Right ventricle myocardium inferior (tissue), 1 donor: ENCODE data around the gene SRGAP2C. TPM values are rescaled to one million over a fixed set of nuclear protein-coding genes. Genes with fewer than 3 reads are reported as not detected.
A peak's percentile ranks its signal among the peaks of the same experiment; 100 is the strongest.
"Not testable (repeated sequence)": the region's sequence is repeated elsewhere in the genome, so short reads cannot be mapped to it uniquely, and the experiment has no call there.

Experiments used
- ATAC-seq: fragments of 200-7000 bp; cut with Tn5 transposase; one replicate; pipeline ENCODE4 v1.9.1; 2020; ENCODE audit warnings: mild to moderate bottlenecking, moderate library complexity
- DNase-seq: peaks from one replicate; pipeline ENCODE4 v3.0.0; 2021; ENCODE audit errors: missing footprints
- intact Hi-C: fragments of 100-400 bp; cut with DNase I; formaldehyde crosslinking; loops from one replicate; pipeline ENCODE4 v1.11.0; 2022
- total RNA-seq: library from RNA; stranded (reverse); fragmentation: NEBNext Ultra II Directional; extraction: Animal tissue kit (Norgen Biotek cat#: 25700); gene quantifications from one replicate; pipeline ENCODE4 v1.2.1, GENCODE V29; 2021
- donor health status: DM: no; HTN: yes; CAD: no; lungs with severe emphysema.

Gene SRGAP2C
- total RNA-seq, 1 donor from 2014 or later: 14.0 TPM

GRCh38 chr1:121349332-121349967, 164.7 kb downstream of the SRGAP2C start:
- intact Hi-C loops, DNase-seq, ATAC-seq: not testable (repeated sequence)

- ATAC-seq: peak; percentile 63
- intact Hi-C loops, DNase-seq: not testable (repeated sequence)
These were observed 171.1 kb downstream of the SRGAP2C start for GRCh38 chr1:121355711-121356420.

GRCh38 chr1:121356819-121357218, 172.0 kb downstream of the SRGAP2C start:
- DNase-seq, intact Hi-C loops, ATAC-seq: not testable (repeated sequence)

- ATAC-seq, intact Hi-C loops, DNase-seq: not testable (repeated sequence)
These were observed 175.8 kb downstream of the SRGAP2C start for GRCh38 chr1:121360531-121360930.

GRCh38 chr1:121361451-121362233, 176.9 kb downstream of the SRGAP2C start:
- ATAC-seq: peak; percentile 78
- intact Hi-C loops, DNase-seq: not testable (repeated sequence)

- DNase-seq (peak; percentile 68), ATAC-seq (peak; percentile 80)
- intact Hi-C loops: not testable (repeated sequence)
These were observed 177.6 kb downstream of the SRGAP2C start for GRCh38 chr1:121362234-121362883.

- DNase-seq, ATAC-seq, intact Hi-C loops: not testable (repeated sequence)
These were observed 180.5 kb downstream of the SRGAP2C start for GRCh38 chr1:121365316-121365715.

- ATAC-seq, DNase-seq, intact Hi-C loops: not testable (repeated sequence)
These were observed 180.9 kb downstream of the SRGAP2C start for GRCh38 chr1:121365723-121366122.

GRCh38 chr1:121366171-121366570, 181.4 kb downstream of the SRGAP2C start:
- ATAC-seq, intact Hi-C loops, DNase-seq: not testable (repeated sequence)

- intact Hi-C loops, DNase-seq: not testable (repeated sequence)
- ATAC-seq: peak; percentile 23
These were observed 184.1 kb downstream of the SRGAP2C start for GRCh38 chr1:121368910-121369309.

GRCh38 chr1:121369959-121370358, 185.2 kb downstream of the SRGAP2C start:
- ATAC-seq, intact Hi-C loops, DNase-seq: not testable (repeated sequence)

GRCh38 chr1:121374851-121375367, 190.1 kb downstream of the SRGAP2C start:
- ATAC-seq, DNase-seq, intact Hi-C loops: not testable (repeated sequence)

- DNase-seq, intact Hi-C loops, ATAC-seq: not testable (repeated sequence)
These were observed 192.2 kb downstream of the SRGAP2C start for GRCh38 chr1:121376986-121377385.

- ATAC-seq, DNase-seq, intact Hi-C loops: not testable (repeated sequence)
These were observed 194.0 kb downstream of the SRGAP2C start for GRCh38 chr1:121378757-121379156.

GRCh38 chr1:121384754-121385153, 200.0 kb downstream of the SRGAP2C start:
- DNase-seq, intact Hi-C loops: not testable (repeated sequence)
- ATAC-seq: peak; percentile 74

GRCh38 chr1:121385162-121385561, 200.4 kb downstream of the SRGAP2C start:
- intact Hi-C loops: not testable (repeated sequence)

GRCh38 chr1:121385563-121386288, 201.0 kb downstream of the SRGAP2C start:
- DNase-seq, intact Hi-C loops: not testable (repeated sequence)
- ATAC-seq: peak; percentile 54

More at GRCh38 chr1:121385162-121385561, 200.4 kb downstream of the SRGAP2C start:
- peak; percentile 94 for ATAC-seq
- DNase-seq: not testable (repeated sequence)
